HepG2 (cell line): ENCODE measurements around the gene ELP4. TPM values are rescaled to one million over a fixed set of nuclear protein-coding genes. Genes with fewer than 3 reads are reported as not detected.

Experiments
- ATAC-seq: fragments of 200-7000 bp; cut with Tn5 transposase; 3 replicates; pipeline ENCODE4 v1.9.1; 2020; ENCODE audit warnings: mild to moderate bottlenecking, moderate library complexity
- BruUV-seq: library from RNA; stranded (reverse); fragments of 400-500 nt; replicated peaks from 2 replicates; lab custom pipeline; 2021; lab: Mats Ljungman, UMichigan
- CTCF ChIA-PET: fragments of 300-600 bp; formaldehyde crosslinking; extraction: SDS; loops from one replicate; lab custom pipeline; 2021; ENCODE audit warnings: low total read pairs, inconsistent platforms, low intra/inter-chr PET ratio; lab: Yijun Ruan, JAX
- POLR2A ChIA-PET: fragments of 350-600 bp; sonication (Branson Sonifier 250); formaldehyde crosslinking; loops from one replicate; lab custom pipeline; 2020; ENCODE audit warnings: antibody characterized with exemption, inconsistent platforms; lab: Yijun Ruan, JAX
- DNase-seq: peaks from one replicate; pipeline ENCODE4 v3.0.0-alpha.2; 2015; ENCODE audit warnings: low spot score
- FAIRE-seq: peaks from 3 replicates; lab custom pipeline; 2011; peaks lifted over from hg19 to GRCh38; lab: Jason Lieb, UNC
- H2AFZ ChIP-seq: one replicate; pipeline ENCODE4 v1.6.1; 2011; ENCODE audit warnings: low read length, inconsistent platforms
- H3K27ac ChIP-seq: fragments of 300-600 bp; 3 replicates; pipeline ENCODE4 v1.8.0; 2011; ENCODE audit warnings: mixed run types, mild to moderate bottlenecking, mixed read lengths, low read length, inconsistent platforms; ENCODE audit not compliant: insufficient read depth; ENCODE audit errors: extremely low read length
- H3K27me3 ChIP-seq, 2 experiments: fragments of 200-600 bp in 1 of 2; 2 replicates in 1 of 2; 3 replicates in 1 of 2; pipeline versions ENCODE4 v1.6.0 to v1.8.0; 2011; ENCODE audit warnings: low read length in 2 of 2, mild to moderate bottlenecking in 2 of 2, moderate library complexity in 2 of 2, inconsistent platforms in 1 of 2; ENCODE audit not compliant: insufficient read depth in 2 of 2, control insufficient read depth in 1 of 2
- H3K36me3 ChIP-seq, 2 experiments: fragments of 200-600 bp in 1 of 2; replicated peaks in 1 of 2; 2 replicates in 1 of 2; 3 replicates in 1 of 2; pipeline versions ENCODE4 v1.5.1 to v1.8.0; 2011; ENCODE audit warnings: low read length in 2 of 2, inconsistent platforms in 1 of 2; ENCODE audit not compliant: insufficient read depth in 2 of 2, control insufficient read depth in 1 of 2
- H3K4me1 ChIP-seq: 2 replicates; pipeline ENCODE4 v1.5.1; 2012; ENCODE audit warnings: low read length, inconsistent platforms; ENCODE audit not compliant: insufficient read depth
- H3K4me2 ChIP-seq: 2 replicates; pipeline ENCODE4 v1.6.0; 2011; ENCODE audit warnings: low read depth, low read length, inconsistent platforms
- H3K4me3 ChIP-seq, 3 experiments: fragments of 200-600 bp in 1 of 3; sonication (generic), shearing (Covaris generic) in 1 of 3; replicated peaks in 1 of 3; 2 replicates each; pipeline ENCODE4 v1.5.1; 2011 to 2016; ENCODE audit warnings: low read length in 3 of 3, inconsistent platforms in 2 of 3, low read depth in 2 of 3, mild to moderate bottlenecking in 2 of 3, control low read depth in 1 of 3, mixed read lengths in 1 of 3; ENCODE audit not compliant: insufficient read depth in 1 of 3
- H3K79me2 ChIP-seq: one replicate; pipeline ENCODE4 v1.6.1; 2011; ENCODE audit warnings: low read length, inconsistent platforms; ENCODE audit not compliant: insufficient read depth
- H3K9ac ChIP-seq: 2 replicates; pipeline ENCODE4 v1.6.0; 2011; ENCODE audit warnings: mild to moderate bottlenecking, low read depth, low read length, inconsistent platforms; ENCODE audit not compliant: insufficient read depth
- H3K9me3 ChIP-seq: 2 replicates; pipeline ENCODE4 v1.5.1; 2012; ENCODE audit warnings: mild to moderate bottlenecking, low read length
- H4K20me1 ChIP-seq: 2 replicates; pipeline ENCODE4 v1.6.0; 2011; ENCODE audit warnings: inconsistent platforms, mild to moderate bottlenecking, low read length, moderate library complexity; ENCODE audit not compliant: insufficient read depth
- PATZ1 ChIP-seq: sonication (generic); formaldehyde crosslinking; IDR thresholded peaks from 2 replicates; pipeline ENCODE4 v1.4.0; 2020; ENCODE audit warnings: missing genetic modification reagents
- POLR2A ChIP-seq, 2 experiments: IDR thresholded peaks; 2 replicates each; pipeline ENCODE4 v1.6.1; 2011; ENCODE audit warnings: low read depth in 2 of 2, low read length in 2 of 2, mild to moderate bottlenecking in 1 of 2, moderate library complexity in 1 of 2; ENCODE audit not compliant: insufficient read depth in 1 of 2
- ZNF75D ChIP-seq: sonication (generic); formaldehyde crosslinking; IDR thresholded peaks from 2 replicates; pipeline ENCODE4 v1.8.1; 2023; ENCODE audit warnings: missing genetic modification reagents, mild to moderate bottlenecking, borderline replicate concordance
- ZSCAN5A ChIP-seq: sonication (generic); formaldehyde crosslinking; IDR thresholded peaks from 2 replicates; pipeline ENCODE4 v1.8.0; 2022; ENCODE audit warnings: mild to moderate bottlenecking, missing genetic modification reagents, borderline replicate concordance
- WGBS: methylation state at CpG from one replicate; pipeline ENCODE4 v1.1.6; 2017; ENCODE audit warnings: low lambda C conversion rate; 5-methylcytosine and 5-hydroxymethylcytosine counted together
- in situ Hi-C: cut with HindIII; loops from 2 replicates; pipeline ENCODE4 v1.10.0; 2017; ENCODE audit warnings: low pct_unique_long_range_greater_than_20kb; ENCODE audit not compliant: extremely low pct_ligation_motif_present
- intact Hi-C: fragments of 100-400 bp; cut with micrococcal nuclease; formaldehyde crosslinking; loops from one replicate; pipeline ENCODE4 v1.10.0; 2022; ENCODE audit not compliant: unreplicated experiment
- polyA plus RNA-seq, 8 experiments: library from polyadenylated mRNA; depleted of rRNA in 3 of 8; stranded (reverse) in 7 of 8; unstranded in 1 of 8; fragments of >200 nt; fragmentation: Illumina TruSeq in 4 of 8; extraction: Trizol in 4 of 8; gene quantifications; 2 replicates each; pipeline versions ENCODE4 v1.2.1 to v1.2.3, GENCODE V29; 2011 to 2016; ENCODE audit warnings: low read depth in 4 of 8, missing spikeins in 1 of 8, mixed read lengths in 1 of 8; ENCODE audit not compliant: insufficient read depth in 1 of 8
- total RNA-seq, 5 experiments: library from RNA; depleted of rRNA; stranded (reverse); fragments of >200 nt; fragmentation: Illumina TruSeq; extraction: Trizol; gene quantifications; 2 replicates each; pipeline ENCODE4 v1.2.3, GENCODE V29; 2016; ENCODE audit warnings: low read depth in 1 of 5
- TF ChIP-seq, protein P1 (sequence below): sonication (generic); formaldehyde crosslinking; IDR thresholded peaks from 2 replicates; pipeline ENCODE4 v1.4.0; 2020; ENCODE audit warnings: low read depth, missing genetic modification reagents

Gene ELP4
- total and polyA plus RNA-seq, 2 of the 13 experiments (the other 11 are each of a cell fraction or from before 2014, with no cell fraction given) = 12.8 to 19.1 TPM

- H3K4me3 ChIP-seq = no peak overlapping the region
- intact Hi-C loops (no loop called here), in situ Hi-C loops (no loop called here)
- H3K9ac ChIP-seq = no peak overlapping the region
- DNase-seq (no peak), ATAC-seq (no peak), FAIRE-seq (no peak)
- POLR2A ChIA-PET = no interaction called here
- 81% methylated on average over 2 of the region's 2 CpGs for WGBS
- no peak overlapping the region for H3K27ac ChIP-seq
- TF ChIP-seq ZSCAN5A (CRISPR knock-in tag) = no peak
- no peak for TF ChIP-seq ZNF75D (CRISPR knock-in tag)
- no peak for TF ChIP-seq PATZ1
- TF ChIP-seq, protein P1, sequence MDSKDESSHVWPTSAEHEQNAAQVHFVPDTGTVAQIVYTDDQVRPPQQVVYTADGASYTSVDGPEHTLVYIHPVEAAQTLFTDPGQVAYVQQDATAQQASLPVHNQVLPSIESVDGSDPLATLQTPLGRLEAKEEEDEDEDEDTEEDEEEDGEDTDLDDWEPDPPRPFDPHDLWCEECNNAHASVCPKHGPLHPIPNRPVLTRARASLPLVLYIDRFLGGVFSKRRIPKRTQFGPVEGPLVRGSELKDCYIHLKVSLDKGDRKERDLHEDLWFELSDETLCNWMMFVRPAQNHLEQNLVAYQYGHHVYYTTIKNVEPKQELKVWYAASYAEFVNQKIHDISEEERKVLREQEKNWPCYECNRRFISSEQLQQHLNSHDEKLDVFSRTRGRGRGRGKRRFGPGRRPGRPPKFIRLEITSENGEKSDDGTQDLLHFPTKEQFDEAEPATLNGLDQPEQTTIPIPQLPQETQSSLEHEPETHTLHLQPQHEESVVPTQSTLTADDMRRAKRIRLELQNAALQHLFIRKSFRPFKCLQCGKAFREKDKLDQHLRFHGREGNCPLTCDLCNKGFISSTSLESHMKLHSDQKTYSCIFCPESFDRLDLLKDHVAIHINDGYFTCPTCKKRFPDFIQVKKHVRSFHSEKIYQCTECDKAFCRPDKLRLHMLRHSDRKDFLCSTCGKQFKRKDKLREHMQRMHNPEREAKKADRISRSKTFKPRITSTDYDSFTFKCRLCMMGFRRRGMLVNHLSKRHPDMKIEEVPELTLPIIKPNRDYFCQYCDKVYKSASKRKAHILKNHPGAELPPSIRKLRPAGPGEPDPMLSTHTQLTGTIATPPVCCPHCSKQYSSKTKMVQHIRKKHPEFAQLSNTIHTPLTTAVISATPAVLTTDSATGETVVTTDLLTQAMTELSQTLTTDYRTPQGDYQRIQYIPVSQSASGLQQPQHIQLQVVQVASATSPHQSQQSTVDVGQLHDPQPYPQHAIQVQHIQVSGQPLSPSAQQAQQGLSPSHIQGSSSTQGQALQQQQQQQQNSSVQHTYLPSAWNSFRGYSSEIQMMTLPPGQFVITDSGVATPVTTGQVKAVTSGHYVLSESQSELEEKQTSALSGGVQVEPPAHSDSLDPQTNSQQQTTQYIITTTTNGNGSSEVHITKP (CRISPR knock-in tag) = no peak
- TF ChIP-seq POLR2A (IDR thresholded peaks at IDR 0.05; ENCODE audit: insufficient read depth in 1 of 2, low read depth in 2 of 2, low read length in 2 of 2) = no peak
- no peak overlapping the region for H2AFZ ChIP-seq
- H3K36me3 ChIP-seq = no peaks in the 10 kb centered on the region
- H4K20me1 ChIP-seq = no peaks in the 10 kb centered on the region
- CTCF ChIA-PET = no interaction called here
- no peak overlapping the region for H3K4me2 ChIP-seq
- H3K27me3 ChIP-seq = no peaks in the 10 kb centered on the region
- H3K79me2 ChIP-seq = no peaks in the 10 kb centered on the region
- H3K9me3 ChIP-seq = no peaks in the 10 kb centered on the region
- no TSS peak for BruUV-seq
- no peaks in the 10 kb centered on the region for H3K4me1 ChIP-seq
These were observed 262.8 kb downstream of the ELP4 start for GRCh38 chr11:31772412-31772811.
